Parietal lobe (tissue), 2 donors: Measurements from ENCODE around the gene CPLX3. TPM values are rescaled to one million over a fixed set of nuclear protein-coding genes. Genes with fewer than 3 reads are reported as not detected.

Source experiments
- small RNA-seq: library from RNA; depleted of rRNA; stranded (forward); fragments of <200 nt; gene quantifications from one replicate; pipeline ENCODE3, GENCODE V24; 2014; ENCODE audit warnings: low replicate concordance
- total RNA-seq: library from RNA; depleted of rRNA; stranded (reverse); fragments of >200 nt; gene quantifications from one replicate; pipeline ENCODE4 v1.2.3, GENCODE V29; 2014

Gene CPLX3
- 1.6 TPM for total RNA-seq

GRCh38 chr15:74826364-74826819 lies at the start of gene CPLX3:
Gene CPLX3 (plus strand): TSS chr15:74826627. CDS start chr15:74826704, 77 bp downstream.

GRCh38 chr15:74781431-74782258 lies 44.8 kb upstream of the CPLX3 start, which contains the start of gene CSK:
Gene CSK (plus strand): TSS chr15:74782080. CDS start chr15:74798298, 16,218 bp downstream.

GRCh38 chr15:74812533-74812932 lies 13.9 kb upstream of the CPLX3 start, which contains the start of gene LMAN1L:
Gene LMAN1L (plus strand): TSS chr15:74812835. CDS start chr15:74812855, 20 bp downstream.

GRCh38 chr15:74842581-74843444 lies 16.4 kb downstream of the CPLX3 start, which contains the start of gene ULK3:
Gene ULK3 (minus strand): TSS chr15:74843156. CDS start chr15:74843105, 51 bp downstream.

GRCh38 chr15:74873036-74873755 lies 46.8 kb downstream of the CPLX3 start, which contains the start of gene SCAMP2:
Gene SCAMP2 (minus strand): TSS chr15:74873365. CDS start chr15:74873255, 110 bp downstream.

Small RNA genes lying within 50 kb of the gene (small RNA-seq; reads per million reads assigned to genes)
- not detected for gene CPLX3
- gene MIR4513 = not detected
- 0.31 reads per million, percentile 10 among the genes with 10 or more reads in this experiment for gene MIR6882

Other genes starting within 250 kb of the CPLX3 start
- gene CLK3, start 210.8 kb upstream of the CPLX3 start, total RNA-seq = 59.2 TPM
- gene EDC3, start 130.6 kb upstream of the CPLX3 start, total RNA-seq = 39.8 TPM
- gene CYP1A1, start 101.1 kb upstream of the CPLX3 start, total RNA-seq = 0.31 TPM
- gene CYP1A2, start 77.8 kb upstream of the CPLX3 start, total RNA-seq = not detected
- 48.2 TPM for gene CSK, start 44.5 kb upstream of the CPLX3 start, total RNA-seq
- gene LMAN1L, start 13.8 kb upstream of the CPLX3 start, total RNA-seq = not detected
- 61.7 TPM for gene ULK3, start 16.5 kb downstream of the CPLX3 start, total RNA-seq
- 13.1 TPM for gene SCAMP2, start 46.7 kb downstream of the CPLX3 start, total RNA-seq
- gene MPI, start 63.4 kb downstream of the CPLX3 start, total RNA-seq = 52.3 TPM
- 89.2 TPM for gene FAM219B, start 80.2 kb downstream of the CPLX3 start, total RNA-seq
- gene COX5A, start 111.4 kb downstream of the CPLX3 start, total RNA-seq = 43.5 TPM
- 5.0 TPM for gene RPP25, start 130.1 kb downstream of the CPLX3 start, total RNA-seq
- 70.7 TPM for gene SCAMP5, start 168.9 kb downstream of the CPLX3 start, total RNA-seq
- gene PPCDC, start 197.0 kb downstream of the CPLX3 start, total RNA-seq = 18.2 TPM